ENCODE data around the gene ZBTB20.

Gene ZBTB20

DNA sequence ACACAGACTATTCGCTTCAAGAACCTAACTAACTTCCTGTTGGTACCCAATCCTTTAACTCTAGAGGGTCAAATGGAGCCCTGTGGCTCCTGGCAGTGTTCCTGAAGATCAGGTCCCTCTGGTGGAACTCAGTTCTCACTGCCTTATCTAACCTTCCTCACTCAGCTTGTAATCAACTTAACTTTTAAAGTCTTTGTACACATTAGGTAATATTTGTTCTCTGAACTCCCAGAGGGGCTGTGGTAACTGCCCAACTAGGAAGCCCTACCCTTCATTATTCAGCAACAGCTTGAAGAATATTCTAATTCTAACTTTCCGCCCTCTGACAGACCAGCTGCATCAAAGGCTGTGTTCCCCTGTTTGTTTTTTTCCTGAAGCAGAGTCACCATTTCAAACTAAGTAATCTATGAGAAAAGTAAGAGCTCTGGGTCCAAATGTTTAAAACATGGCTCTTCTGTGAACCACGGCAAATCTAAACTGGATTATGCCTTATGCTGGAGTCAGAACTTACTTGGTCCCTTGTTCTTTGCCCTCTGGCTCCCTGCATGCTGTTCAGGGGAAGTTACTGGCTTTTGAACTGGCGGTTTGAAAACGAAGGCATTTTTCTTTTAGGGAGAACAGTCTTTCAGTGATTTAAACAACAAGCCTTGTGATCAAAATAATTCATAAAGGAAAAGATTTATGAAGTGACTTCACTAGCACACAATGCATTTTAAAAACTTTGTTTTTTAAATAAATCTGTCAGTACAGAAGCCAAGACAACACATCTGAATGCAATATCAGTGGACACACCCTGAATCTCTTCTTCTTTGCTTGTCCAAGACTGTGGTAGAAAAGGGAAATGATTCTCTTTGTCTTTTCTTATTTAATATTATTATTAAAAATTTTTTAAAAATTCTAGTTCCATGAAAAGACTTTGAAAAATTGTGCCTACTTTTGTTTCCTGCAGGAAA is 487.7 kb downstream of the ZBTB20 start:
- DNase-seq (ENCODE audit: low read depth): peak; percentile 52
- TF ChIP-seq, protein P1, sequence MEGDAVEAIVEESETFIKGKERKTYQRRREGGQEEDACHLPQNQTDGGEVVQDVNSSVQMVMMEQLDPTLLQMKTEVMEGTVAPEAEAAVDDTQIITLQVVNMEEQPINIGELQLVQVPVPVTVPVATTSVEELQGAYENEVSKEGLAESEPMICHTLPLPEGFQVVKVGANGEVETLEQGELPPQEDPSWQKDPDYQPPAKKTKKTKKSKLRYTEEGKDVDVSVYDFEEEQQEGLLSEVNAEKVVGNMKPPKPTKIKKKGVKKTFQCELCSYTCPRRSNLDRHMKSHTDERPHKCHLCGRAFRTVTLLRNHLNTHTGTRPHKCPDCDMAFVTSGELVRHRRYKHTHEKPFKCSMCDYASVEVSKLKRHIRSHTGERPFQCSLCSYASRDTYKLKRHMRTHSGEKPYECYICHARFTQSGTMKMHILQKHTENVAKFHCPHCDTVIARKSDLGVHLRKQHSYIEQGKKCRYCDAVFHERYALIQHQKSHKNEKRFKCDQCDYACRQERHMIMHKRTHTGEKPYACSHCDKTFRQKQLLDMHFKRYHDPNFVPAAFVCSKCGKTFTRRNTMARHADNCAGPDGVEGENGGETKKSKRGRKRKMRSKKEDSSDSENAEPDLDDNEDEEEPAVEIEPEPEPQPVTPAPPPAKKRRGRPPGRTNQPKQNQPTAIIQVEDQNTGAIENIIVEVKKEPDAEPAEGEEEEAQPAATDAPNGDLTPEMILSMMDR (conservative IDR thresholded peaks at IDR 0.05; ENCODE audit: control insufficient read depth, insufficient read depth, low read depth, low read length): no peak
- H3K4me3 ChIP-seq (ENCODE audit: control insufficient read depth, low read depth, low read length): no peak overlapping the region

DNA sequence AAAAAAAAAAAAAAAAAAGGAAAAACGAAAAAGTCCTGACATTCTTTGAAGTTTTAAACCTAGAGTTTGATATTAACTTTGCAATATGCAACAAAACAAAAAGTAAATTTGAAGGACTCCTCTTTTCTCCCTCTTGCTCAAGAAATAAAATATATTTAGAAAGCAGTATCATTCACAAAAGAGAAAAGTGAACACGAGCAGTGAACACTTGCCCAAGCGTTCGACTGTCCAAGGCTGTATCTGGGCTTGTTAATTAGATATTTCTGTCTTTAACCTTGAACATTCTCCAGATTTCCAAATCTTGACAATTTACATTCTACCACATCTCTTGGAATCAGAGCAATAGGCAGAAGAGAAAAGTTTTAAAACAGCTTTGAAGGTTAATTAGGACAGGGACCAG is 495.5 kb downstream of the ZBTB20 start:
- no peak overlapping the region for H3K4me3 ChIP-seq (ENCODE audit: control insufficient read depth, low read depth, low read length)
- TF ChIP-seq, protein P1 (conservative IDR thresholded peaks at IDR 0.05; ENCODE audit: control insufficient read depth, insufficient read depth, low read depth, low read length): no peak
- DNase-seq (ENCODE audit: low read depth): no peak

DNA sequence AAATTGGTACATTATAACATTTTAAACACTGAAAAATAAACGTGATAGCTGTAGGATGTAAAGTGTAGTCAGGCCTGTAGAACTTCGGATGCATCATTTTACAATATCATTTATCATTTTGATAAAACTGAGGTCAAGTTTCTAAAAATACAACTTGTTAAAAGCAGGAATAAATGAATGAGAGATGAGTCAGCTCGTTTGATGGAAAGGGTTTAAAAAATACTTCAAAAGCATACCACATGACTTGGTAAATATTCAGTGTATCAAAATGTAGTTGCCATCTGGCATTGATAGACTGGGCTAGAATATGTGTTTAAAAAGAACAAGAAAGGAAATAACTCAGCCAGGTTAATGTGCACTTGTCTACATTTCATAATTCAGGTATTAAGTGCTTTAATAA is 496.3 kb downstream of the ZBTB20 start:
- TF ChIP-seq, protein P1 (conservative IDR thresholded peaks at IDR 0.05; ENCODE audit: control insufficient read depth, insufficient read depth, low read depth, low read length): no peak
- peak; percentile 75 for DNase-seq (ENCODE audit: low read depth)
- H3K4me3 ChIP-seq (ENCODE audit: control insufficient read depth, low read depth, low read length): no peak overlapping the region

DNA sequence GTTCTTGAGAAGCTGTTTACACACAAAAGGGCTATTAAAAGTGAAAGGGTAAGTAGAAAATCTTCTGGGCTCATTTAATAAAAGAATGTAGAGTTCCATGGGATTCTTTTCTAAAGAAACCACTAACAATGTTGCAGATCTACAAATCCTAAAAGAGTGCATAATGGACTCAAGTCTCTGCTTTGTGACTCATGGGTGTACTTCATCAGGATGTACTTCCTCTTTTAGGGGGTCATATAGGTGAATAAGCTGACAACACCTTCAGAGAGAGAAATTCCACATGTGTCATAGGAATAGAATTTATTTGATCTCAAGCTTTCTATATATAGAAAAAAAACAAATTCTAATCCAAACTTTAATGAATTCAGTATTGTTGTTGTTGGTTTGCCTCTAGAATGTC is 497.8 kb downstream of the ZBTB20 start:
- TF ChIP-seq, protein P1 (conservative IDR thresholded peaks at IDR 0.05; ENCODE audit: control insufficient read depth, insufficient read depth, low read depth, low read length): no peak
- DNase-seq (ENCODE audit: low read depth): peak; percentile 52
- H3K4me3 ChIP-seq (ENCODE audit: control insufficient read depth, low read depth, low read length): no peak overlapping the region

DNA sequence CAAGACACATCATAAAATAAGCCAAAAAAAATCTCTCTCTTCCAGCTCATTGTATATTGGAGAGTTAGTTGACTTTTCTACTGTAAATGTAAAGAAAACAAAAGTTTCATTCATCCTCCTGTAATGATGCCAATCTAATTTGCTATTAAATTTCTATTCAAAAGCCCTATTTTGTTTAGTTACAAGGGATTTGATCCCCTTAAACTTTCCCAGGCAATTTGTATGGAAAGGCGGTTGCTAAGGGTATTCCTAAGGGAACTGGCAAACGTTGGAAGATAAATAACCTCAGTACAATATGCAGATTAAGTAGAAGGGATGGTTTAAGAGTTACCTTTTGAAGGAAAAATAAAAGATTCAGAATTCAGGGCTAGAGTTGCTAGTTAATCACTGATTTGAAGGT is 500.6 kb downstream of the ZBTB20 start:
- TF ChIP-seq, protein P1 (conservative IDR thresholded peaks at IDR 0.05; ENCODE audit: control insufficient read depth, insufficient read depth, low read depth, low read length): no peak
- H3K4me3 ChIP-seq (ENCODE audit: control insufficient read depth, low read depth, low read length): no peak overlapping the region
- no peak for DNase-seq (ENCODE audit: low read depth)

DNA sequence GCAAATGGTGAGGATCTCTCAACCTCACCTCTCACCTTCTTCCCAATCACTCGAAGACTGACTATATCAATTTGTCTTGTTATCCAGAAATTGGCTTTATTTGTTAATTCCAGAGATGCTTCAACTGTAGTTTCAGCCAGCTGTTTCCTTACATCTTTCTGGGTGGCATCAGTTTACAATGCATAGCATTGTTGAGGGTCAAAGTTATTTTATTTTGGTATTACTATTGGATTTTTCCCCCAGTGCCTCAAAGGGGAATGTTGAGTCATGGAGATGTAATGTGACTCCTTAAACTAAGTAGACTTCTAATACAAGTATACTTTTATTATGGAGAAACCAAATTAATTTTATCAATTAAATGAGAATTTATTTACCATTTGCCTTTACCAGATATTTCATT is 501.7 kb downstream of the ZBTB20 start:
- no peak for DNase-seq (ENCODE audit: low read depth)
- TF ChIP-seq, protein P1 (conservative IDR thresholded peaks at IDR 0.05; ENCODE audit: control insufficient read depth, insufficient read depth, low read depth, low read length): no peak
- H3K4me3 ChIP-seq (ENCODE audit: control insufficient read depth, low read depth, low read length): no peak overlapping the region
